Measurements from ENCODE around the gene ASAH2B. TPM values are rescaled to one million over a fixed set of nuclear protein-coding genes. Genes with fewer than 3 reads are reported as not detected.
"Not testable (repeated sequence)": the region's sequence is repeated elsewhere in the genome, so short reads cannot be mapped to it uniquely, and the experiment has no call there.

The ASAH2B gene
- polyA plus RNA-seq (ENCODE audit: insufficient read length in 12 of 12) = 1 to 10 TPM in 11 of 12 donors, not detected in 1; 4.2 to 7.0 (median 5.5) TPM
- long read RNA-seq, donor 1, full-length matches to known transcripts = 2 of 29 reads
- long read RNA-seq, donor 1, partial matches to known transcripts = 27 of 29 reads
- long read RNA-seq, donor 1, other reads (novel, unspliced or antisense) = 0 of 29 reads
- long read RNA-seq, donor 2, full-length matches to known transcripts = 5 of 5 reads
- long read RNA-seq, donor 2, partial matches to known transcripts = 0 of 5 reads
- long read RNA-seq, donor 2, other reads (novel, unspliced or antisense) = 0 of 5 reads
- long read RNA-seq, donor 3 = 0 reads
- long read RNA-seq, donor 4 = 0 reads
- long read RNA-seq, donor 5 = 0 reads
- long read RNA-seq, donor 6 = 0 reads
- long read RNA-seq, donor 7, partial matches to known transcripts = 0 of 1 reads
- long read RNA-seq, donor 7, other reads (novel, unspliced or antisense) = 0 of 1 reads
- long read RNA-seq, donor 8, full-length matches to known transcripts = 3 of 3 reads
- long read RNA-seq, donor 8, partial matches to known transcripts = 0 of 3 reads
- long read RNA-seq, donor 8, other reads (novel, unspliced or antisense) = 0 of 3 reads
- long read RNA-seq, donor 9 = 0 reads
- long read RNA-seq, donor 10, full-length matches to known transcripts = 1 of 1 reads
- long read RNA-seq, donor 10, partial matches to known transcripts = 0 of 1 reads
- long read RNA-seq, donor 10, other reads (novel, unspliced or antisense) = 0 of 1 reads
- long read RNA-seq, donor 11, full-length matches to known transcripts = 4 of 4 reads
- long read RNA-seq, donor 11, partial matches to known transcripts = 0 of 4 reads
- long read RNA-seq, donor 11, other reads (novel, unspliced or antisense) = 0 of 4 reads

DNA sequence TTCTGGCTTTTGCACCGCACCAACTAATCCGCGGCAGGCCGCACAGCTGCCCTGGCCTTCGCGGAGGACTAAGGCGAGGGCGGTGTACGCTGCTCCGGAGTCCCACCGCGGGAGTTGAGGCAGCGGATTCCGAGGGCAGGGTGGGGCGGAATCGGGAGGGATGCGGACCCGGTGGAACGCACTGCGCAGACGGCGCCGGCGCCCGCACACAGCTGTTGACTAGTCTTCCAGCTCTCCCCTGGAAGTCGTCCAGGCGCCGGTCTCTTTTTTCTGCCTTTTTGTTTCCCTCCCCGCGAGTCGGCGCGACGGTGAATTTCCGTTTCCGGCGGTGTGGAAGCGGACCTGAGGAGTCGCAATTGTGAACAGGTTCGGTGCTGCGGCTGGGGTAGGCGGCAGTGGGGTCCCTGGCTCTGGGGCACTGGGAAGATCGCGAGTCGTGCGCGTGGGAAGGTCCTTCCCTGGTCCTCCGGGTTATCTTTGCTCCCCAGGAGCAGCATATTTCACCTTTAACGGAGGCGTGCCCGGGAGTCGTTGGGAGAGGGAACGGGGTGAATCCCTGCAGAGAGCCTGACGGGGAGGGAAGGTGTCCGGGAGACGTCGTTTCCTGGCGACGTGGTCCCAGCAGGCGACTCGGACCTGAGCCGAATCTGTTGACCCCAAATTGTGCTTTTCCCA, at the start of gene ASAH2B:
ASAH2B (plus strand) TSS at position 319 of the 675 bp plus-strand sequence. CDS start 5,195 bp downstream, outside the sequence.
- DNase-seq = peak; percentile 79

GRCh38 chr10:50697819-50698218, 41.9 kb upstream of the ASAH2B start:
- DNase-seq = not testable (repeated sequence)

GRCh38 chr10:50701947-50702346, 37.8 kb upstream of the ASAH2B start:
- DNase-seq = not testable (repeated sequence)

- DNase-seq = not testable (repeated sequence)
These were observed 36.7 kb upstream of the ASAH2B start for GRCh38 chr10:50702997-50703396.

DNA sequence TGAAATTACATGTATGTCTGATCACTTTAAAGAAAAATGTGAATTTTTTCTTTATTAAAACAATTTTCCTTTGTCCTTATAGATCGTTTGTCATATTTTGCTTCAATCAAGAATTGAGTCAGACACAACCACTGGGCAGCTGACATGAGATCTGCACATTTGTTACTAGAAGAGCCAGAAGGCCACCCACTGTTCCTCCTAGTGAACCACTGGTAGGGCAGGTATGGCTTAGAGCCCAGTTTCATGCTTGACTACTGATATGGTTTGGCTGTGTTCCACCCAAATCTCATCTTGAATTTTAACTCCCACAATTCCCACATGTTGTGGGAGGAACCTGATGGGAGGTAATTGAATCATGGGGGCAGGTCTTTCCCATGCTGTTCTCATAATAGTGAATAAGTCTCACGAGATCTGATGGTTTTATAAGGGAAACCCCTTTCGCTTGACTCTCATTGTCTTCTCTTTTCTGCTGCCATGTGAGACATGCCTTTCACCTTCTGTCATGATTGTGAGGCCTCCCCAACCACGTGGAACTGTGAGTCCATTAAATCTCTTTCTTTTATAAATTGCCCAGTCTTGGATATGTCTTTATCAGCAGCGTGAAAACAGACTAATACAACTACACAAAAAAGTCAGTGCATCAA, 35.2 kb upstream of the ASAH2B start:
- not testable (repeated sequence) for DNase-seq

DNA sequence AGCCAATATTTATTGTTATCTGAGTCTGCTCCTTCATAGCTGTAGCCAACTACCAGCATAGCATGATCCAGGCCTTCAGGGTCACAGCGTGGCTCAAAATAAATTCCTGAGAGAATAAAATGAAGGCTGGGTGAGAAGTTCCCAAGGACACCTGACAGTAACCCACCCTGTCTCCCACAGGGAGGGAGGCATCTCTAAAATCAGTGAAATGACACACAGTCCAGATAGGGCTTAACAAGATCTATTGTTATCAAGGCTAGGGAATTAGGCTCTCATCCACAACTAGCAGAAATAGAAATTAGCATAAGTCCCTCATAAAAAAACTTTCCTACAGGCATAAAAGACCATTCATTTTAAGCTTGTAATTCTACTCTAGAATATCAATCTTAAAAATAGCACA, 33.7 kb upstream of the ASAH2B start:
- not testable (repeated sequence) for DNase-seq

GRCh38 chr10:50710241-50710640, 29.5 kb upstream of the ASAH2B start:
- DNase-seq = not testable (repeated sequence)

DNA sequence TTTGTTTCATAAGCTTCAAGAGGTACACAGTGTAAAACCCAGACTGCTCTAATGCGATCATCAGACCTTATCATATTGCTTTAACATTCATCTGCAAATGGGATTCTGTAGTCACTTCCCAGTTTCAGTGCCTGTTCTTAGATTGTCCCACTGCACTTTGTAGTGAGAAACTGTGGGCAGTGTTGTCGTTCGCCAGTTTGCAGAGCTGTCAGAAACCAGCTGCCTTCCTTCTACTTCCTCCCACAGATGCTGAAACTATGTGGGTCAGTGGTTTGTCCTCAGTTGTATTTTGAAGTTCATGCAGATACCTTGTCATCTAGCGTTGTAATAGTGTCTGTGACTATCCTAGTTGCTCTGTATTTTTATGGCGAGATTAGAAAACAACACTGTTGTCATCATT, 15.9 kb upstream of the ASAH2B start:
- not testable (repeated sequence) for DNase-seq

GRCh38 chr10:50728112-50728511, 11.6 kb upstream of the ASAH2B start:
- DNase-seq = not testable (repeated sequence)

GRCh38 chr10:50738987-50739617, 634 bp upstream of the ASAH2B start:
- DNase-seq = not testable (repeated sequence)

DNA sequence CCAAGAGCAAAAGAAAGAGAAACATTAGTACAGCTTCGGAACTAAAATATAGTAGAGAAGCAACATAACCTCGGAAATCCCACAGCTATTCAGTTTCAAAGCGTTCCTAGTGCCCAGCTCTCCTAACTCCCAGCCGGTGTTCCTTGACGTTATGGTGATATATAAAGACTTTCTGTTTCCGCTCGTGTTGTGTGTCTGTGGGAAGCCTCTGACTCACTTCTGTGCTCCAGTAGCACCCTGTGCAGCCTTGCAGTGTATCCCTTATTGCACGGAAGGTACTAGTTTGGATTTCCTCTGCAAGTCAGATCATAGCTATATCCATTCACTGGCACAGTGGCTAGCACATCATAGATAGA, 535 bp downstream of the ASAH2B start:
- no peak for DNase-seq

GRCh38 chr10:50742820-50743219, 3.1 kb downstream of the ASAH2B start:
- DNase-seq = not testable (repeated sequence)

DNA sequence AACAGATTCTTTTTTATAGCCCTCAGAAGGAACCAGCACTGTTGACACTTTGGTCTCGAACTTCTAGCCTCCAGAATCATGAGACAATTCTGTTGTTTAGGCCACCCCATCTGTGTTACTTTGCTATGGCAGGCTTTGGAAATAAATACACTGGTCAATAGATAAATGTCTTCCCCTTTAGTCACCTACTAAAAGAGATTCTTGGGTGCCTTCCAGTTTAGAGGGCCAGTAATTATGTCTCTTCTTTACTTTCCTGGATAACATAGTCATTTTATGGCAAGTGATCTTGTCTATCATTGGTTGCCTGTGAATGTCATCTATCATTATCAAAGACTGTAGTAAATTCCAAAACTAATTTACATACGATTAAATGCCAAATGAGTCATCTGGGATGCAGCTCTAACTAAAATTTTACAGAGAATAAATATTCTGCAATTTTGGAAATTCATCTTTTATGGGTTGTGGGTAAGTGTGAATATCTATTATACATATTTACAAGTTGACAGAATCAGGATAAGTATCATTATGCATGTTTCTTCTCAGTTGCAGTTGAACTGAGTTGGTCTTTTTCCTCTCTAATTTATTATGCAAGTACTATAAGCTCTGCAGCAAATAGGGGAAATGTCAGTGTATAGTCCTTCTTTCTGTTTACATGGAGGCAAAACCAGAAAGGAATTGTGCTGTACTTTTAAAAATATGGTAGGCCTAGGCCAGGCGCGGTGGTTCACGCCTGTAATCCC, 27.2 kb downstream of the ASAH2B start:
- not testable (repeated sequence) for DNase-seq

GRCh38 chr10:50772042-50772441, 32.3 kb downstream of the ASAH2B start:
- DNase-seq = not testable (repeated sequence)

- not testable (repeated sequence) for DNase-seq
These were observed 35.1 kb downstream of the ASAH2B start for GRCh38 chr10:50774868-50775267.

DNA sequence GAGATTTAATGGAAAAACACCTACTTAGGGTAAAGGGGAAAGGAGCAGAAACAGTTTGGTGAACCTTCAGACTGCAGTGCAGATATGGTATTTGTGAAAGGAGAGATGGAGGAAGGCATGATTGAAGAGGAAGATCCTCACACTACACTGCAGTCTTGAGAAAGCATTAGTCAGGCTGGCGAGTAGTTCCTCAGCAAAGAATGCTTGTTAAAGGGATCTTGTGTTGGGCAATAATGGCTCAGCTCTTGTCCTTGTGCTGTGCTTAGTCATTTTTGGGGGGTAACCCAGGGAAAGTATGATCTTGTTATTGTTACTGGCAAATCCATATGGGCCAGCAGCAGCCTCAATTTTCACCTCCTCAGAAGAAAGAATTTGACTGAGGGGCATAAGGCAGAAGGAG, 40.3 kb downstream of the ASAH2B start:
- DNase-seq = not testable (repeated sequence)

DNA sequence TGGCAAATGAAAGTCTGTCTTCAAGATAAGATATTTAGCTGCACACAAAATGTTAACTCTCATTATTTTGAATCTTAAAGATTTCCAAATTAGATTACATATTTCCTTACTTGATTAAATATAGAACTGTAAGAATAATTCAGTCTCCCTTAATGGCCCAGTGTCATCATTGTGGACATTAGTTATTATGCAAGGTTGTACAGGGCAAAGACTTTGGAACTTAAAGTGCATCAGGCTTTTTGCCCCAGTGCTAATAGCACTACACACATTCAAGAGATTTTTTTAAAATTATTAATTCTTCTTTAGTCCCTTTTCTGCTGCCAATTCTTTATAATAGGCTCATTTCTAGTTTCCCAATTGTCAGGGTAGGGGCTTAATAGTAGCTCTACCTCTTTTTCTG, 42.3 kb downstream of the ASAH2B start:
- not testable (repeated sequence) for DNase-seq

DNA sequence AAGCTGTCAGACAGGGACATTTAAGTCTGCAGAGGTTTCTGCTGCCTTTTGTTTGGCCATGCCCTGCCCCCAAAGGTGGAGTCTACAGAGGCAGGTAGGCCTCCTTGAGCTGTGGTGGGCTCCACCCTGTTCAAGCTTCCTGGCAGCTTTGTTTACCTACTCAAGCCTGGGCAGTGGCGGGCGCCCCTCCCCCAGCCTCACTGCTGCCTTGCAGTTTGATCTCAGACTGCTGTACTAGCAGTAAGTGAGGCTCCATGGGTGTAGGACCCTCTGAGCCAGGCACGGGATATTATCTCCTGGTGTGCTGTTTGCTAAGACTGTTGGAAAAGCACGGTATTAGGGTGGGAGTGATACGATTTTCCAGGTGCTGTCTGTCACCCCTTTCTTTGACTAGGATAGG, 48.2 kb downstream of the ASAH2B start:
- not testable (repeated sequence) for DNase-seq

- no peak for DNase-seq
These were observed 49.5 kb downstream of the ASAH2B start for GRCh38 chr10:50788951-50789945.

Measured in muscle of arm (tissue), 14 donors.